Activated naive CD8-positive, alpha-beta T cell treated with anti-CD3 and anti-CD28 coated beads, Interleukin-2, amount 50 U/mL, for 16 hours (primary cell): ENCODE results near the gene EGR2.
A peak's percentile ranks its signal among the peaks of the same experiment; 100 is the strongest.

Source experiments
- DNase-seq: peaks from one replicate; pipeline ENCODE4 v3.0.0-alpha.2; 2020; ENCODE audit warnings: low read depth, low spot score

Gene EGR2

GRCh38 chr10:62816331-62817120, at the start of gene EGR2:
TSS of gene EGR2 (minus strand) at chr10:62816366. CDS start at chr10:62816029, 337 bp downstream.
- peak; percentile 90 for DNase-seq

GRCh38 chr10:62862447-62862846, 46.3 kb upstream of the EGR2 start:
- DNase-seq, result no peak

GRCh38 chr10:62861507-62861906, 45.3 kb upstream of the EGR2 start:
- no peak for DNase-seq

- DNase-seq, result no peak
These were observed 44.8 kb upstream of the EGR2 start for GRCh38 chr10:62860946-62861345.

- no peak for DNase-seq
These were observed 42.2 kb upstream of the EGR2 start for GRCh38 chr10:62858364-62858763.

GRCh38 chr10:62856021-62856420, 39.9 kb upstream of the EGR2 start:
- DNase-seq, result no peak

GRCh38 chr10:62853710-62854109, 37.5 kb upstream of the EGR2 start:
- no peak for DNase-seq

GRCh38 chr10:62852961-62853702, 37.0 kb upstream of the EGR2 start:
- no peak for DNase-seq

GRCh38 chr10:62851442-62851841, 35.3 kb upstream of the EGR2 start:
- DNase-seq, result no peak

GRCh38 chr10:62850646-62851045, 34.5 kb upstream of the EGR2 start:
- DNase-seq, result no peak

GRCh38 chr10:62847433-62847832, 31.3 kb upstream of the EGR2 start:
- DNase-seq, result no peak

GRCh38 chr10:62844280-62845011, 28.3 kb upstream of the EGR2 start:
- DNase-seq, result no peak

- DNase-seq, result no peak
These were observed 27.4 kb upstream of the EGR2 start for GRCh38 chr10:62843600-62843999.

- DNase-seq, result no peak
These were observed 26.8 kb upstream of the EGR2 start for GRCh38 chr10:62842983-62843382.

- DNase-seq, result no peak
These were observed 23.4 kb upstream of the EGR2 start for GRCh38 chr10:62839590-62839989.

GRCh38 chr10:62831346-62831745, 15.2 kb upstream of the EGR2 start:
- no peak for DNase-seq

- no peak for DNase-seq
These were observed 14.5 kb upstream of the EGR2 start for GRCh38 chr10:62830679-62831078.

- no peak for DNase-seq
These were observed 13.5 kb upstream of the EGR2 start for GRCh38 chr10:62829622-62830021.

GRCh38 chr10:62826273-62826672, 10.1 kb upstream of the EGR2 start:
- DNase-seq, result no peak

- no peak for DNase-seq
These were observed 4.4 kb upstream of the EGR2 start for GRCh38 chr10:62820586-62820985.

GRCh38 chr10:62819141-62819920, 3.2 kb upstream of the EGR2 start:
- DNase-seq, result no peak
